RWPE2 (cell line): Measurements from ENCODE around the gene ZNF483.

ENCODE experiments used
- ATAC-seq: fragments of 200-7000 bp; cut with Tn5 transposase; 3 replicates; pipeline ENCODE4 v1.9.1; 2021; ENCODE audit warnings: low read depth
- DNase-seq: peaks from one replicate; pipeline ENCODE4 v3.0.0-alpha.2; 2020; ENCODE audit warnings: low spot score
- H3K27ac ChIP-seq: fragments of 450-650 bp; 2 replicates; pipeline ENCODE4 v1.5.1; 2017; ENCODE audit warnings: mild to moderate bottlenecking; ENCODE audit not compliant: poor library complexity, severe bottlenecking
- H3K27me3 ChIP-seq: fragments of 250-450 bp; sonication (Bioruptor Pico); 2 replicates; pipeline ENCODE4 v1.5.1; 2021; ENCODE audit warnings: mild to moderate bottlenecking, moderate library complexity; ENCODE audit not compliant: insufficient read depth, poor library complexity, severe bottlenecking
- H3K36me3 ChIP-seq: fragments of 250-450 bp; sonication (Bioruptor Pico); 2 replicates; pipeline ENCODE4 v1.5.1; 2020; ENCODE audit warnings: low read depth, mild to moderate bottlenecking, moderate library complexity
- H3K4me1 ChIP-seq: fragments of 250-450 bp; sonication (Bioruptor Pico); 2 replicates; pipeline ENCODE4 v1.5.1; 2021; ENCODE audit warnings: mild to moderate bottlenecking, moderate library complexity; ENCODE audit not compliant: insufficient read depth, poor library complexity, severe bottlenecking
- H3K4me3 ChIP-seq: fragments of 250-450 bp; sonication (Bioruptor Pico); 2 replicates; pipeline ENCODE4 v1.5.1; 2021; ENCODE audit warnings: mild to moderate bottlenecking, moderate library complexity; ENCODE audit not compliant: severe bottlenecking
- H3K9me3 ChIP-seq: fragments of 250-450 bp; sonication (Bioruptor Pico); 2 replicates; pipeline ENCODE4 v1.5.1; 2021; ENCODE audit warnings: mild to moderate bottlenecking, moderate library complexity; ENCODE audit not compliant: severe bottlenecking
- CTCF ChIP-seq: fragments of 450-650 bp; IDR thresholded peaks from one replicate; pipeline ENCODE4 v1.5.1; 2017; ENCODE audit warnings: mild to moderate bottlenecking, moderate library complexity; ENCODE audit not compliant: poor library complexity, severe bottlenecking

ZNF483 gene

GRCh38 chr9:111525056-111525977, at the start of gene ZNF483:
TSS of gene ZNF483 (plus strand) at chr9:111525179. CDS start at chr9:111527396, 2,217 bp downstream.
- Histone ChIP-seq H3K4me3 (peak within 1 kb of the TSS; percentile 53), H3K36me3 (peaks cover 9% of the 10 kb centered on the region; the same call in 1 of the 2 replicates), H3K27ac (no peak within 1 kb of the TSS), H3K9me3 (no peaks in the 10 kb centered on the region), H3K4me1 (peaks cover 3% of the 10 kb centered on the region), H3K27me3 (no peaks in the 10 kb centered on the region)
- no peak for TF ChIP-seq CTCF
- ATAC-seq (peak; percentile 85), DNase-seq (peak; percentile 78)

- H3K9me3 ChIP-seq, result no peaks in the 10 kb centered on the region
- no peaks in the 10 kb centered on the region for H3K27me3 ChIP-seq
- no peak overlapping the region for H3K27ac ChIP-seq
- H3K4me3 ChIP-seq, result no peak overlapping the region
- DNase-seq, result no peak
- no peak for ATAC-seq
- no peak for TF ChIP-seq CTCF
- no peaks in the 10 kb centered on the region for H3K4me1 ChIP-seq
- 0 out of 2 replicates have a peak, but pooled peaks cover 4% of the 10 kb centered on the region for H3K36me3 ChIP-seq
Measured at GRCh38 chr9:111475195-111475594, 49.8 kb upstream of the ZNF483 start.

- Histone ChIP-seq H3K4me1 (no peaks in the 10 kb centered on the region), H3K27ac (no peak overlapping the region), H3K36me3 (0 out of 2 replicates have a peak, but pooled peaks cover 4% of the 10 kb centered on the region), H3K4me3 (no peak overlapping the region), H3K9me3 (no peaks in the 10 kb centered on the region), H3K27me3 (no peaks in the 10 kb centered on the region)
- no peak for ATAC-seq
- DNase-seq, result no peak
- no peak for TF ChIP-seq CTCF
Measured at GRCh38 chr9:111477677-111478076, 47.3 kb upstream of the ZNF483 start.

- Histone ChIP-seq H3K4me1 (no peaks in the 10 kb centered on the region), H3K9me3 (no peaks in the 10 kb centered on the region), H3K4me3 (peak overlapping the region; percentile 90), H3K27me3 (no peaks in the 10 kb centered on the region), H3K27ac (peak overlapping the region; percentile 95), H3K36me3 (no peaks in the 10 kb centered on the region)
- ATAC-seq, result no peak
- no peak for DNase-seq
- TF ChIP-seq CTCF, result no peak
Measured at GRCh38 chr9:111481885-111482636, 42.9 kb upstream of the ZNF483 start.
